Erythroblast (primary cell): ENCODE data around the gene EGFR.

Source experiments
- GATA1 ChIP-seq: IDR thresholded peaks from 2 replicates; pipeline ENCODE4 v1.6.1; 2011; ENCODE audit warnings: low read depth, mild to moderate bottlenecking, control low read depth, low read length, moderate library complexity
- POLR2A ChIP-seq: IDR thresholded peaks from 2 replicates; pipeline ENCODE4 v1.6.1; 2011; ENCODE audit warnings: mild to moderate bottlenecking, low read length

GRCh38 chr7:55019191-55019690 is 424 bp downstream of the EGFR start:
- no peak for TF ChIP-seq POLR2A
- no peak for TF ChIP-seq GATA1
